HuH-7.5 (cell line): Measurements from ENCODE around the gene ALG1L2.
"Not testable (repeated sequence)": the region's sequence is repeated elsewhere in the genome, so short reads cannot be mapped to it uniquely, and the experiment has no call there.

Source experiments
- DNase-seq: peaks from one replicate; pipeline ENCODE4 v3.0.0; 2011; ENCODE audit warnings: low spot score

Gene ALG1L2

GRCh38 chr3:130125406-130125805, 43.8 kb downstream of the ALG1L2 start:
- not testable (repeated sequence) for DNase-seq

- DNase-seq = not testable (repeated sequence)
Observed at GRCh38 chr3:130136337-130136736, 54.7 kb downstream of the ALG1L2 start.

DNA sequence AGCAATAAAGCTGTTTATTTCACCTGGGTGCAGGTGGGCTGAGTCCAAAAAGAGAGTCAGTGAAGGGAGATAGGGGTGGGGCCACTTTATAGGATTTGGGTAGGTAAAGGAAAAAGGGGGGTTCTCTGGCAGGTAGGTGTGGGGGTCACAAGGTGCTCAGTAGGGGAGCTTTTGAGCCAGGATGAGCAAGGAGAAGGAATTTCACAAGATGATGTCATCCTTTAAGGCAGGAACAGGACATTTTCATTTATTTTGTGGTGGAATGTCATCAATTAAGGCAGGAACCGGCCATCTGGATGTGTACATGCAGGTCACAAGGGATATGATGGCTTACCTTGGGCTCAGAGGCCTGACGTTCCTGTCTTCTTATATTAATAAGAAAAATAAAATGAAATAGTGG, 56.1 kb downstream of the ALG1L2 start:
- not testable (repeated sequence) for DNase-seq

- not testable (repeated sequence) for DNase-seq
Observed at GRCh38 chr3:130138992-130139391, 57.4 kb downstream of the ALG1L2 start.

GRCh38 chr3:130140756-130141155, 59.1 kb downstream of the ALG1L2 start:
- not testable (repeated sequence) for DNase-seq

- DNase-seq = not testable (repeated sequence)
Observed at GRCh38 chr3:130143648-130144327, 62.2 kb downstream of the ALG1L2 start.

GRCh38 chr3:130144328-130144650, 62.7 kb downstream of the ALG1L2 start:
- not testable (repeated sequence) for DNase-seq

DNA sequence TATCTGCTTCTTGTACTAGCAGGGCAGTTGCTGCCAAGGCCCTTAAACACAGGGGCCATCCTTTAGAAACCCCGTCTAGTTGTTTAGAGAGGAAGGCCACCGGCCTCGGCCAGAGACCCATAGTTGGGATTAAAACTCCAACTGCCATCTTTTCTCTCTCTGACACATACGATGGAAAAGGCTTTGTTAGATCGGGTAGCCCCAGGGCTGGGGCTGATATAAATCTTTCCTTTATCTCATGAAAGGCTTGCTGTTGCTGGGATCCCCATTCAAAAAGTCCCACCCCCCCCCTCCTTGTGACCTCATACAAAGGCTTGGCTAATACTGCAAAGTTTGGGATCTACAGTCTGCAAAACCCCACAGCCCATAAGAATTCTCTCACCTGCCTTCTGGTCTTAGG, 63.8 kb downstream of the ALG1L2 start:
- not testable (repeated sequence) for DNase-seq

- DNase-seq = not testable (repeated sequence)
Observed at GRCh38 chr3:130146465-130146864, 64.8 kb downstream of the ALG1L2 start.
